HG03280 (cell line): ENCODE data around the gene SEPHS1.
"Not testable (repeated sequence)": the region's sequence is repeated elsewhere in the genome, so short reads cannot be mapped to it uniquely, and the experiment has no call there.

Experiments
- ATAC-seq: cut with Tn5 transposase; IDR thresholded peaks from one replicate; pipeline ENCODE4 v1.9.1; 2021; ENCODE audit warnings: mild to moderate bottlenecking, moderate library complexity; ENCODE audit not compliant: unreplicated experiment

Gene SEPHS1

DNA sequence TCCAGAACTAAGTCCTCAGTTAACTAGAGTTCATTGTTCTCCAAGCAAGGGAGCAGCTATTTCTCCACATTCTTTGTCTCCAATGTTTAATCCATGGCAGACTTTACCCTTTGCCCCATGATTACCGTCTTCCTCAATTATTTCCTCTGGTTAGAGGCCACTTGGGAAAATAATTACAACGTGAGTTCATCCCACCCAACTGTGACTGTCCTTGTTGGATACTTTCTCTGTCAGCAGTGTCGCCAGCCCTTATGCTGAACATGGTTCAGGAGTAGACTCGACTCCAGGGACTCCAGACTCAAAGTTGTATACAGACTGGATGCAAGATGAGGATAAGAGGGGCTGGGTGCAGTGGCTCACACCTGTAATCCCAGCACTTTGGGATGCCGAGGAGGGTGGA is 17.1 kb upstream of the SEPHS1 start:
- ATAC-seq, result no peak

DNA sequence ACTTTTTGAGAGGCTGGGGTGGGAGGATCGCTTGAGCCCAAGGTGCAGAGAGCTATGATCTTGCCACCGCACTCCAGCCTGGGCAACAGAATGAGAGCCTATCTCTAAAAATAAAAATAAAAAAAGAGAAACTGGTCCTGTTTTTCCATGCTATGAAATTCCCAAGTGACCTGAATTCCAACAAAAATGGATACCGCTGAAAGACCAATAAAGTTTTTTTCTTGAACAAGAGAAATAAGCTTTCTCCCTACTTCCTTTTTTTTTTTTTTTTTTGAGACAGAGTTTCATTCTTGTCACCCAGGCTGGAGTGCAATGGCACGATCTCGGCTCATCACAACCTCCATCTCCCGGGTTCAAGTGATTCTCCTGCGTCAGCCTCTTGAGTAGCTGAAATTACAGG is 12.5 kb upstream of the SEPHS1 start:
- no peak for ATAC-seq

DNA sequence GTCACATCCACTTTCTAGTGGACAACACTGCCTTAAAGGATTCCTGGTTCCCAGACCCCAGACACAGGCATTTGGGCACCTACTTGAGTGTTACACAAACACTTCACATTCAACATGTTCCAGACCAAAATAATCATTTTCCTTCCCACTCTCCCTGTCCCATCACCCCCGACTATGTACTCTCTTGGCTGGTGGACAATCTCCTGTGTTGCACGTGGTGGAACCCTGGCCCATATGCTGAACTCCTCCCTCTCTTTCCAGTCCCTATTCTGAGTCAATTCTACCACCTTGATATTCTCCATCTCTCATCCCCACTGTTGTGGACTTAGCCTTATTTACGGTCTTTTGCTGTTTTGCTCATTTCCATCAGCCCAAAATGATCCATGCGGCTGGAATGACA is 8.3 kb upstream of the SEPHS1 start:
- no peak for ATAC-seq

DNA sequence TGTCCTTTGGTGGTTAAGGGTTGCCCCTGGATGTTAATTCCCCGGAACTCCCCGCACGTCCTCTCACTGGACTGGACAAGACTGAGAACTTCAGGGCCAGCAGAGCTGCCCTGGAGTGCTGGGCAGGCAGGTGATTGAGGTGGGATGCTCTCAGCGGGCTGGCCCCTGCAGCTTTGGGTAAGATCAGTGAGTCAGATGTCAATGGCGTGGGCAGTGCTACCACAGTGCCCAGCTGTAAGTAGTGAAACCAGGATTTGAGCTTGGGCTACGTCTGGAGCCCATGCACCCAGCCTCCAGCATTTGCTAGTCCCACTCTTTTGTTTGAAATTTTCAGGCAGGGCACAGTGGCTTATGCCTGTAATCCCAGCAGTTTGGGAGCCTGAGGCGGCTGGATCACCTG is 6.7 kb upstream of the SEPHS1 start:
- ATAC-seq, result no peak

DNA sequence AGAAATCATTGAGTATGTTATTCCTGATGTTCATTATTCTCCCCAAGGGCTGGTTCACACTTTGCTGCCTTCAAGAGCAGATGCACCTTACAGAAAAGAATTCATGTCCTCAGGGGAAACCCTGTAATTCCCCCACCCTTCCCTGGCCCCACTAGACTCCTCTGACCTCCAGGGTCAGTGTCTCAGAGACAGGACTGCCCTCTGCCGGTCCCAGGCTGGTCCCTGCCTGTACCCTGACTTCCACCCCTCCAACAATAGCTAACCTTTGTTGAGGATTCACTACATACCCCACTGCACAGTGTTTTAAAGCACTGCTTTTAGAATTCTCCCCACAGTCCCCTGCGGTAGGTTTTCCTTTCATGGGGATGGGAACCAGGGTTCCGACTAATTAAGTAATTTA is 4.4 kb upstream of the SEPHS1 start:
- ATAC-seq, result no peak

DNA sequence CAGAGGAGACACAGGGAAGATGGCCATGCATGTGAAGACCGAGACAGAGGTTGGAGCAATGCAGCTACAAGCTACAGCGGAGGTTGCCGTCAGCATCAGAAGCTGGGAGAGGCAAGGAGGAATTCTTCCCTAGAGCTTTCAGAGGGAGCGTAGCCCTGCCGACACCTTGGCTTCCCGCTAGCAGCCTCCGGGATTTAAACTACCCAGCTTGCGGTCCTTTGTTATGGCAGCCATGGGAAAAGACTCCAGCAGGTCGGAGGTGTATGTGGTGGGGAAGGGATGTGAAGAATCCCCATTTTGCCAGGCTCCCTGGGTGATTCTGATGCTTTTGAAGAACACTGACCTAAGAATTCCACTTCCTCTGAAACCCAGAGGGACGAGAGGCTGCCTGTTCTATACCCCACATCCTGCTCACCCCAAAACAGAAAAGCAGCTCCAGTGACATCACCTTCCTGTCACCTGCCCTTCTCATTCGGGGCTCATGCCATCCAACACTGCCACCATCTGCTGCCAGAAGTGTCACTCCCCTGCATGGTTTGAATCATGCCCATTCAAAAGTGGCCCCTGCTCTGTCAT is 3.3 kb upstream of the SEPHS1 start:
- no peak for ATAC-seq

DNA sequence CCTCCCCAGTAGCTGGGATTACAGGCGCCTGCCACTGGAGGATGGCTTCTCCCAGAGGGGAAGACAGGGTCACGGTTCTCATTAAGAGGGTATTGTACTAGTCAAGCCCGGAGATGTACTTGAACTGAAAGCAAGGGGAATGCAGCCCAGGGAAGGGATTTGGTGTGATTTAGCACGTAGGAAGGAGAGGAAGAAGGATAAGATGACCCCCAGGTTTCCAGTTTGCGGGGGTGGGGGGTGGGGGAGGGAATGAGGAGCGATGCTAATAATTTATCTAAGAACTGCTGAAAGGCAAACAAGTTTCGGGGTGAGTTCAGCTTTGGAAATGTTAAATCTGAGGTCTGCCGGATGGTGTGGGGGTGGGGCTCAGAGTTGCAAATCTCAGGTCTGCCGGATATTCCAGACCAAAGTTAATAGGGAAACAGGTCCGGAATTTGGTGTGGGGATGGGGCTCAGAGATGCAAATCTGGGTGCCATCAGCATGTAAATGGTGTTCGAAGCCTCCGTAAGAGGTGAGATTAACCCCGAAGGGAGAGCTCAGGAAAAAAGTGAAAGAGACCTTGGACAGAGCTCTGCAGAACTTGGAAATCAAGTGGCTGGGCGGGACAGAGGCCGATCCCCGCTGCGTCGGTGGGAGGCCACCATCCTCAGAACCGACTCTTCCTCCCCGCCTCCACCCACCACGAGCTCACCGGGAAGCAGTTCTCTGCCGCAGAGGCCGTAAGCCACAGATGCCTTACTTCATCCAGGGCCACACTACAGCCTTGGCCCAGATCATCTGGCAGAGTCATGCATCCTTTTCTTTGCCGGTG is 1.6 kb upstream of the SEPHS1 start:
- ATAC-seq, result no peak

DNA sequence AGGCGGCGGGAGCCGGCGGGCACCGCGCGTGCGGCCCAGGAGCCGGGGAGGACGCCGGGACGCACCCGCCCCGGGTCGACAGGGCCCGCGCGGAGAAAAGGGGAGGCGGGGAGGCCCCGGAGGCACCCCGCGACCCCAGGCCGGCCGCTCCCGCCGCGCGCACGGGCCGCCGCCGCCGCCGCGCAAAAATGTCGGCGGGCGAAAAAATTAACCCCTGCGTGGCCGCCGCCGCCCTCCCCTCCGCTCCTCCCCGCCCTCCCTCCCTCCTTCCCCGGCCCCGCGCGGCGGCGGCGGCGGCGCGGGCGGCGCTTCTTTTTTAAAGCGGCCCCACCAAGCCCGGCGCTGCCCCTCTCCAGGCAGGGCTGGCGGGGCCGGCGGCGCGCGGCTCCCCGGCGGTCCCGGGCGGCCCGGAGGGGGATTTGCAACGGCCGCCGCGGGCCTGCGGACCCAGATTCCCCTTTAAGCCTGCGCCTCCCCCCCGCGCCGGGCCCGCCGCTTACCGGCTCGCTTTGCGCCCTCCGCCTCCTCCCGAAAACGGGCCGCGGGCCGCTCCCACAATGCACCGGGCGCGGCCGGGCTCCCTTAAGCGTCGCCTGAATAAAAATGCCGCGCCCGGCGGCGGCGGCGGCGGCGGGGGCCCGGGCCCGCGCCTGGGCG is 465 bp downstream of the SEPHS1 start:
- ATAC-seq, result peak; percentile 69

DNA sequence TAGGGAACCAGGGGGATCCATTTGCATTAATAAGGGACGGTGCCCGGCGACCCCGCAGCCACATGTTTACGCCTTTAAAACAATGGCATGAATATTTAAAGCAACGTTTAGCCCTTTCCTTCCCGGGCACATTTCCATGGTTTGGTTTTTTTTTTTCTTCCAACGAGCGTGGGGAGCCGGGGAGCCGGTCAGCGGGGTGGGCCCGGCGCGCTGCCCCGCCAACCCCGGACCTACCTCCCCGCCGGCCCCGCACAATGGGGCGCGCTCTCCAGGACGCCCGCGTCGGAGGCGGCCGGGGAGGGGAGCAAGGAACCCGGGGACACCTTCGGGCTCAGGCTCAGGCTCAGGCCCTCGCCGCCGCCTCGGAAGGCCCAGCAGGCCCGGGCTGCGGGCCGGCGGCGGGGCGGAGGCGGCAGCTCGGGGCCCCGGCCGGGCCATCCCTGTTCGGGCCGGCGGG is 1.0 kb downstream of the SEPHS1 start:
- peak; percentile 34 for ATAC-seq

DNA sequence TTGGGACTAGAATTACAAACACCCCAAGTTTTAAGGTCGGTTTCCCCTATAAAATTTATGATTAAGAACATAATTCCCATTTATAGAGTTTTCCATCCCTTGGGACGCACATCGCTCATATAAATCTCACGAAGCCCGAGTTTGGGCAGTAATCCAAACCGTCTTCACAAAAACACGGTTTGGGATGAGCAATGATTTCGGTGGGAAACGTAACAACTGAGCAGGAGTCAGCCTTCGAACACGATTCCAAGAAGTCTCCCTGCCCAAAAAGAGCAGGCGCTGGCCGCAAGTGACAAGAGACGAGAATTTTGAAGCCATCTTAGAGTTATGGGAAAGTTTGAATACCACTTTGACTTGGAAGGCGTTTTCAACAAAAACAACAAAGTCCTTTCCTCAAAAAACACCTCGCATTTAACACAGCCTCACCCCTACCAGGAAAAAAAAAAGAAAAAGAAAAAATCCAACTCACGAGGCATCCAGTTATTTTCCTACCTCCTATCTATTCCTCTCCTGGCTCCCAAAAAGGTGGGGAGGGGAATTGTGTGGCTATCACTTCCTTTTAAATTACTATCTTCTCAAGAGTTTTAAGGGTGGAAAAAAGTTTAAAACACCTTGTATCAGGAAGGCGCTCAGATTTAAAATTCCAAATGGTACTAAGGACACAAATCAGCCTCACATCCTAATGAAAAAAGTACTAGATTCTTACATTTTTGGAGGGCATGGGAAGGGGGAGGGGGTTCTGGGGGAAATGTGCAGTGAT is 1.6 kb downstream of the SEPHS1 start:
- no peak for ATAC-seq

DNA sequence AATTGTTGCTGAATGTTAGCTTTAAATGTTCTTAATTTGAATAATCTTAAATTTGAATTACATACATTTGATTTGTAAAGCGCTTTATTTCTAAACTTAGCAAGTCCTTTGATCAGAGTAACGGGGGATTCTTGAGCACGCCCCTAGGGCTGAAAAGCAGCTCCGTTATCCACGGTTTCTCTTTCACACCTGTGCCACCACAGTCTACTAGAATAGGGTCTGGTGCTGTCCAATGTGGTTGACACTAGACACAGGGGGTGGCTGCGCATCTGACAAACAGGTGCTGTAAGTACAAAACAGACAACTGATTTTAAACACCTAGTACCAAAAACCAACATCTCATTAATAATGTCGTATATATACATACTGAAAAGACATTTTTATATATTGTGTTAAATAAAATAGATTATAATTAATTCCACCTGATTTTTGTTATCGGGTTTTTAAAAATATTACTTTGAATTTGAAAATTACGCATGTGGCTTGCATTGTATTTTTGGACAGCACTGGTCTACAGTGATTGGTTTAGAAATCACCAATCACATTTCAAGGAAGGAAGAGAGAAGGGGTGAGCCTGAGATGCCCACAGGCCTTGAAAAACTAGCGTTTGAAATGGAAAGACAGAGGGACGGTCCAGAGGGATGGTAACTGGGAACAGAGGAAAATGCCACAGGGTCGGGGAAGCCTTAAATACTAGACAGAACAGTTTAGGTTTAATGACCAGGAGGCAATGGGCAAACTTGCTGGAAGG is 7.3 kb downstream of the SEPHS1 start:
- ATAC-seq, result peak; percentile 93

DNA sequence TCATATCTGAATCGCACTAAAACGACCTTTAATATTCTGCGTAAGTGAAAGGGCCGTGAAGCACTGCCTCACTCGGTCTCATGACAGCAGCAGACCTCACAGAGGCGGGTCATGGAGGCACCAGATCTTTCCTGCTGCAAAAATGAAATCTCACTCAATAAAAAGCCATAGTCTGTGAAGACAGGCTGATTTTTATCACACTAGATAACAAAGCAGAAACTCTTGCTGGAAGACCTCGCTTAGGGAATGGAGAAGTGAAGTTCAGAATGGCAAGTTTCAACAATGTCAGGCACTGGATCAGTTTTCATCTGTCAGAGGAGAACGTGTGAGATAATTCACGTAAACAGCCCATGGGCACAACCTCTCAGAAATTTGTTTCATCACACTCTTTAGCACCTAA is 8.0 kb downstream of the SEPHS1 start:
- ATAC-seq, result peak; percentile 22

DNA sequence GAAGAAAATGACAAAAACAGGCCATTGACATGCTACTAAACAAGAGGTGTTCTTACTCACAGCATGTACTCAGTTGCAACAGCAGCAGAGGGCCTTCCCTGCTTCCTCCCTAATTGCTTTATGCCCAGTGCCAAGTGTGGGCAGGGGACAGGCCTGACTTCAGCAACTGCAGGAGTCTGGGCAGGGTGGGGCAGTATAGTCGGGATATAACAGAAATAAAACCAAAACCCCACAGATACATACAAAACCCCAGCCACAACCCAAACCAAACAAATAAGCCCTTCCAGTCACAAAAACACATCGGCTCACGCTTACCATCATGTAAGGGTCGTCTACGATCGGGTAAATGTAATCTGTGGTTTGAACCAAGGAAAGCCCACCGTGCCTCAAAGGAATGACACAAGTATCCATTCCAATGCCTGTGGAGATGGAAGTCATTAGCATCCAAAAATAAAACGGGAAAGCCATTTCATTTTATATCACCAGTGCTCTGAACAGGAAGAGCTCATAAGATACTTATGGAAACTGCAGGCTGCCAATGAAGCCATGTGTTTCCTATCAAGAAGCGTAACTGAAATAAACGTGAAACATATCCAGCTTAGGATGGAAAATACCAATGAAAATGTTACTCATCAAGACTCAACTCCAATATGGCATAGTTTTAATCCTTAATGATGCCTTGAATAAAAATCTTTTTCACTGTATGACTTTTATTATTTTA is 9.5 kb downstream of the SEPHS1 start:
- no peak for ATAC-seq

DNA sequence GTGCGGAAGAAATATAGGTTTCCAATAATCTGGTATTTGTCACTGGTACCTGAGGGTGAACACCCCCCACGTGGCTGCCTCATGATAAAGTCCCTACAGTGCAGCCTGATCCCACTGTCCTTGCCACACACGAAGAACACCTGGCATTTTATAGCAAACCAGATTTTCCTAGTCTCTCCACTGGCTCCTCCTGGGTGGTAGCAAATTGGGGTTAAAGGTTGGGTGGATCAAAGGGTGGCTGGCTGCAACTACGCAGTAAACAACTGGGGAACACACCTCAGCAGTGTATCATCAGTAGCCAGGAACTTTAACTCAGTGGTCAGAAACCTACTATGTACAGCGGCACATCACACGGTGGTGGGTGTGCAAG is 10.3 kb downstream of the SEPHS1 start:
- no peak for ATAC-seq

DNA sequence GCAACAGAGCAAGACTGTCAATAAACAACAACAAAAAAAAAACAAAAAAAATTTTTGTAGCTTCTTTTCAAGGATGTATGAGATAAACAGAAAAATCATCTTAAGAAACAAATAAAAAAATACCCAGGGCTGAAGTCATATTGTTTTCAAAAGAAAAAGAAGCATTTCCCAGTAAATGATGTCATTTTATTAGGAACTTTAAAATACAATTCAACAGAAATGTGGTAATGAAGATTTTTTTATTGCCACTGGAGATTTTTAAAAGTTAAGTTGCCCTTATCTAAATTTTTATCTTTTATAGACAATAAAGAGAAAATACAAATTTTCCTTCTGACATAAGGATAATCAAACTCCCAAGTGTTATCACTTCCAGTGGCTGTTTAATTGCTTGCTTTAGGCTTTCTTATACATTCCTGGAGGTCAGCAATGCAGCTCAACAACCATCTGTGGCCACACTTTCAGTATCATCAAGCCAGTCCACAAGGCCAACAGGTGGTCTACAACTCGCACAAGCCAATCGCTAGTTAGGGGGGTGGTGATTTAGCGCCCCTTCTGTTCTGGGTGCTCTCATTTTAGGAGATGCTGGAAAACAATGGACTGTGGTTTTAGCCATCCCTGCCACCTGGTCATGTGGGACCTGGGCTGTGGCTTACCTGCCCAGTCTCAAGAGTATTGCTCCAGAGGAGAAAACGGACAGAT is 10.8 kb downstream of the SEPHS1 start:
- ATAC-seq, result no peak

DNA sequence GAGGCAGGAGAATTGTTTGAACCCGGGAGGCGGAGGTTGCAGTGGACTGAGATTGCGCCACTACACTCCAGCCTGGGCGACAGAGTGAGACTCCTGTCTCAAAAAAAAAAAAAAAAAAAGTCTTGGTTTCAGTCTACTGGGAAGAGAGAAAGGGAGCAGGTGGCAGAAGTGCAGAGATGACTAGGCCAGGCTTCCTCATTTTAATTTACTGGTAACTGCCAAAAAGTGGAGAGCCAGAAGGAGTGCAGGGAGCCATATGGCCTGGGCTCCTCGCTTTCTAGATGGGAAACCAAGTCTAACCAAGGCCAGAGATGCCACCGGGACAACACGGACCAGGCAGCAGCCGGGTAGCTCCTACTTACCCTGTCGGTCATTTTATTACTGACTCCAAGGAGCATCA is 12.2 kb downstream of the SEPHS1 start:
- no peak for ATAC-seq

DNA sequence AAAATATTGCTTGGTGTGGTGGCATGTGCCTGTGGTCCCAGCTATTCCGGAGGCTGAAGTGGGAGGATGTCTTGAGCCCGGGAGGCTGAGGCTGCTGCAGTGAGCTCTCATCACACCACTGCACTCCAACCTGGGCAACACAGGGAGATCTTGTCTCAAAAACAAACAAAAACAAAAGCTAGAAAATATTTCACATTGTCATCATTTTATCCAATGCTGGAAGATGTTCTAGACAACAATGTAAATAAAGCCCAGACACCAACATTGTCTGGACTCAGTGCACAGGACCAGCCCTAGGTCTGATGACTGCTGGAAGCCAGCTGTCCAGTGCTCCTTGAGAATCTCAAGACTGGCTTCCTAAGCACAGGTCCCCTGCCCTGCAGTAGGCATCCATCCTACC is 13.5 kb downstream of the SEPHS1 start:
- no peak for ATAC-seq

DNA sequence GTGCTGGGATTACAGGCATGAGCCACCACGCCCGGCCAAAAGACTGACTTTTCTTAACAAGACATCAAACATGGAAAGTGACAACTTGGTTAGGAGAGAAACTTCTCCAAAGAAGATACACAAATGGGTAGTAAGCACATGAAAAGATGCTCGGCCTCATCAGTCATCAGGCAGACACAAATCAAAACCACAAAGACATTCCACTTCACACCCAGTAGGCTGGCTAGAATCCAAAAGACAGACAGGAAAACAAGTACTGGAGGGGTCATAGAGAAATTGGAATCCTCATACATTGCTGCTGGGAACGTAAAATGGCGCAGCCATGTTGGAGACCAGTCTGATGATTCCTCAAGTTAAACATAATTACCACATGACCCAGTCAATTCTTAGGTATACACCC is 16.4 kb downstream of the SEPHS1 start:
- ATAC-seq, result no peak

DNA sequence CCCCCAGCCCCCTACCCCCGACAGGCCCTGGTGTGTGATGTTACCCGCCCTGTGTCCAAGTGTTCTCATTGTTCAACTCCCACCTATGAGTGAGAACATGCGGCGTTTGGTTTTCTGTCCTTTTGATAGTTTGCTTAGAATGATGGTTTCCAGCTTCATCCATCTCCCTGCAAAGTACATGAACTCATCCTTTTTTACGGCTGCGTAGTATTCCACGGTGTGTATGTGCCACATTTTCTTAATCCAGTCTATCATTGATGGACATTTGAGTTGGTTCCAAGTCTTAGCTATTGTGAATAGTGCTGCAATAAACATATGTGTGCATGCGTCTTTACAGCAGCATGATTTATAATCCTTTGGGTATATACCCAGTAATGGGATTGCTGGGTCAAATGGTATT is 17.1 kb downstream of the SEPHS1 start:
- not testable (repeated sequence) for ATAC-seq

DNA sequence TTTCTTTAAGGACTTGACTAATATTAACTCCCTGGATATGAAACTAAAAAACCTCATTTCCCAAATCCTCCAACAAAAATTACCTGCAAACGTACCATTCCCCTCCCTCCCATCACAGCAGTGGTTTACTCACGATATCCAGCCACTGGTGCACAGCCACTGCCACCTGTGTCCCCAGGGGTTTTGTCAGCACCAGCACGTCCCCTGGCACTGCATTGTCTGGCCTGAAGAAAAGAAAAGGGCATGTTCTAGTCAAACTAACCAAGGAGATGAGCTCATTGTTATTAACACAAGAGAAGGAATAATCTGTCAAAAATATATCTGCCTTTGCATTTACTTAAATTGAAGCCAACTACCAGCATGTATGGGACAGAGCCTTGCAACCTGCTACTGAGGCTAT is 18.5 kb downstream of the SEPHS1 start:
- ATAC-seq, result no peak
